SK-N-SH treated with all-trans-retinoic acid at 6 μM for 48 hours (cell line): ENCODE measurements around the gene RTRAF.

Source experiments
- ESRRG ChIP-seq: fragments of 250-450 bp; sonication (Bioruptor Pico); IDR thresholded peaks from 2 replicates; pipeline ENCODE4 v1.6.1; 2021; ENCODE audit warnings: mild to moderate bottlenecking
- OSR1 ChIP-seq: fragments of 250-450 bp; sonication (Bioruptor Pico); IDR thresholded peaks from 2 replicates; pipeline ENCODE4 v1.8.0; 2022; ENCODE audit warnings: moderate library complexity, mild to moderate bottlenecking, inconsistent platforms
- RARB ChIP-seq: fragments of 250-450 bp; sonication (Bioruptor Pico); IDR thresholded peaks from 2 replicates; pipeline ENCODE4 v1.8.0; 2021; ENCODE audit warnings: mild to moderate bottlenecking, moderate library complexity
- SNAI2 ChIP-seq: fragments of 250-450 bp; sonication (Bioruptor Pico); IDR thresholded peaks from 2 replicates; pipeline ENCODE4 v1.5.0; 2020; ENCODE audit warnings: mild to moderate bottlenecking, moderate library complexity
- ZFP3 ChIP-seq: fragments of 250-450 bp; sonication (Bioruptor Pico); IDR thresholded peaks from 2 replicates; pipeline ENCODE4 v1.5.0; 2020; ENCODE audit warnings: mild to moderate bottlenecking, moderate library complexity
- ZFP30 ChIP-seq: fragments of 450-650 bp; formaldehyde crosslinking; IDR thresholded peaks from 2 replicates; pipeline ENCODE4 v1.5.0; 2022; ENCODE audit warnings: mild to moderate bottlenecking, moderate library complexity
- ZNF565 ChIP-seq: fragments of 450-650 bp; formaldehyde crosslinking; conservative IDR thresholded peaks from 2 replicates; pipeline ENCODE4 v1.5.0; 2020; ENCODE audit warnings: low read depth, mild to moderate bottlenecking, moderate library complexity
- ZNF70 ChIP-seq: fragments of 450-650 bp; formaldehyde crosslinking; IDR thresholded peaks from 2 replicates; pipeline ENCODE4 v1.5.0; 2020; ENCODE audit warnings: mild to moderate bottlenecking, moderate library complexity
- TF ChIP-seq, protein P1 (sequence below): fragments of 250-450 bp; sonication (Bioruptor Pico); IDR thresholded peaks from 2 replicates; pipeline ENCODE4 v1.5.1; 2021; ENCODE audit warnings: mild to moderate bottlenecking, moderate library complexity

- TF ChIP-seq ZNF70 (CRISPR knock-in tag): no peak
- TF ChIP-seq ESRRG (CRISPR knock-in tag): no peak
- no peak for TF ChIP-seq ZFP30 (CRISPR knock-in tag)
- no peak for TF ChIP-seq ZNF565
- no peak for TF ChIP-seq ZFP3 (CRISPR knock-in tag)
- TF ChIP-seq RARB: no peak
- TF ChIP-seq, protein P1, sequence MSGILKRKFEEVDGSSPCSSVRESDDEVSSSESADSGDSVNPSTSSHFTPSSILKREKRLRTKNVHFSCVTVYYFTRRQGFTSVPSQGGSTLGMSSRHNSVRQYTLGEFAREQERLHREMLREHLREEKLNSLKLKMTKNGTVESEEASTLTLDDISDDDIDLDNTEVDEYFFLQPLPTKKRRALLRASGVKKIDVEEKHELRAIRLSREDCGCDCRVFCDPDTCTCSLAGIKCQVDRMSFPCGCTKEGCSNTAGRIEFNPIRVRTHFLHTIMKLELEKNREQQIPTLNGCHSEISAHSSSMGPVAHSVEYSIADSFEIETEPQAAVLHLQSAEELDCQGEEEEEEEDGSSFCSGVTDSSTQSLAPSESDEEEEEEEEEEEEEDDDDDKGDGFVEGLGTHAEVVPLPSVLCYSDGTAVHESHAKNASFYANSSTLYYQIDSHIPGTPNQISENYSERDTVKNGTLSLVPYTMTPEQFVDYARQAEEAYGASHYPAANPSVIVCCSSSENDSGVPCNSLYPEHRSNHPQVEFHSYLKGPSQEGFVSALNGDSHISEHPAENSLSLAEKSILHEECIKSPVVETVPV (CRISPR knock-in tag): no peak
- no peak for TF ChIP-seq OSR1 (CRISPR knock-in tag)
- TF ChIP-seq SNAI2: no peak
These were observed 59.4 kb downstream of the RTRAF start for GRCh38 chr14:52048641-52049204.
